ENCODE results near the gene MAD1L1.

- no peak for TF ChIP-seq CTCF (conservative IDR thresholded peaks at IDR 0.05 in 1 of 2, IDR thresholded peaks at IDR 0.05 in 1 of 2; ENCODE audit: low read depth in 1 of 2, low read length in 2 of 2)
- TF ChIP-seq EZH2 (IDR thresholded peaks at IDR 0.05; ENCODE audit: low read length, missing control alignments): no peak
These were observed 280.5 kb downstream of the MAD1L1 start for GRCh38 chr7:1952169-1952760.

Data from fibroblast of lung (primary cell).